GM21367 (cell line): ENCODE measurements around the gene SLC9A8.
"Not testable (repeated sequence)": the region's sequence is repeated elsewhere in the genome, so short reads cannot be mapped to it uniquely, and the experiment has no call there.

ENCODE experiments used
- ATAC-seq: cut with Tn5 transposase; IDR thresholded peaks from one replicate; pipeline ENCODE4 v1.9.1; 2021; ENCODE audit not compliant: unreplicated experiment

SLC9A8 gene, protein sequence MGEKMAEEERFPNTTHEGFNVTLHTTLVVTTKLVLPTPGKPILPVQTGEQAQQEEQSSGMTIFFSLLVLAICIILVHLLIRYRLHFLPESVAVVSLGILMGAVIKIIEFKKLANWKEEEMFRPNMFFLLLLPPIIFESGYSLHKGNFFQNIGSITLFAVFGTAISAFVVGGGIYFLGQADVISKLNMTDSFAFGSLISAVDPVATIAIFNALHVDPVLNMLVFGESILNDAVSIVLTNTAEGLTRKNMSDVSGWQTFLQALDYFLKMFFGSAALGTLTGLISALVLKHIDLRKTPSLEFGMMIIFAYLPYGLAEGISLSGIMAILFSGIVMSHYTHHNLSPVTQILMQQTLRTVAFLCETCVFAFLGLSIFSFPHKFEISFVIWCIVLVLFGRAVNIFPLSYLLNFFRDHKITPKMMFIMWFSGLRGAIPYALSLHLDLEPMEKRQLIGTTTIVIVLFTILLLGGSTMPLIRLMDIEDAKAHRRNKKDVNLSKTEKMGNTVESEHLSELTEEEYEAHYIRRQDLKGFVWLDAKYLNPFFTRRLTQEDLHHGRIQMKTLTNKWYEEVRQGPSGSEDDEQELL

DNA sequence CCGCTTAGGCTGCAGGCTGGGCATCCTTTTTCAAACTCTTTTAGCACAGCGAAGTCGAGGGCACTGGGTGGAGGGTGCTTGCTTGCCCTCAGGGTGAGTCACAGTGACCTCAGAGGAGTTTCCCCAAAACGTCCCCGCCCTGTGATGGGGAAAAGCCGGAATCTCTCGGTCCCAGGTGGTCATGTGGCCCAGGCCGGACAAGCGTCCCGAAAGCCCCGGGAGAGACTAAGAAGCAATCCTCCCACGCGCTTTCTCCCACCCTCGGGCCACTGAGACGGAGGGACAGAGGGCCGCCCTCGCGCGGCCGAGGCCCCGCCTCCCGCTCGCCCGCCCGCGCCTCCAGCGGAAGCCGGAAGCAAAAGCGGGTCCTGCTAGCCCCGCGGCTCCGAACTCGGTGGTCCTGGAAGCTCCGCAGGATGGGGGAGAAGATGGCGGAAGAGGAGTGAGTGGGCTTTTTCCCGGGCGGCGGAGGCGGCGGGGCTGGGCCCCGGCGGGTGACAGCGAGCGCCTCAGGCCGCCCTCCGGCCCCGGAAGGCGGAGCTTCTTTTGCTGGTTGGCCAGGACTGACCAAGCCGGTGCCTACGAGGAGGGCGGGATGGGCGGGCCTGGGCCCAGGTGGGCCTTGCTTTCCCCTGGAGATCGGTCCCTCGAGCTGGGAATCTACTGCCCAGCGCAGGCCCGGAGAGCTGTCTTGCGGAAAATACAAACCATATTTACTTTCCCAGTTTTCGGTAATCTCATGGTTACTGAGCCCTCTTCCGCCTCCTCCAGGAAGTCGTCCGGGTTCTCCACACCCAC lies at the start of gene SLC9A8:
Gene SLC9A8, plus strand, starts transcription at position 322 of the 798 bp plus-strand sequence. Its CDS starts 95 bp downstream, at position 417.
- peak; percentile 63 for ATAC-seq

DNA sequence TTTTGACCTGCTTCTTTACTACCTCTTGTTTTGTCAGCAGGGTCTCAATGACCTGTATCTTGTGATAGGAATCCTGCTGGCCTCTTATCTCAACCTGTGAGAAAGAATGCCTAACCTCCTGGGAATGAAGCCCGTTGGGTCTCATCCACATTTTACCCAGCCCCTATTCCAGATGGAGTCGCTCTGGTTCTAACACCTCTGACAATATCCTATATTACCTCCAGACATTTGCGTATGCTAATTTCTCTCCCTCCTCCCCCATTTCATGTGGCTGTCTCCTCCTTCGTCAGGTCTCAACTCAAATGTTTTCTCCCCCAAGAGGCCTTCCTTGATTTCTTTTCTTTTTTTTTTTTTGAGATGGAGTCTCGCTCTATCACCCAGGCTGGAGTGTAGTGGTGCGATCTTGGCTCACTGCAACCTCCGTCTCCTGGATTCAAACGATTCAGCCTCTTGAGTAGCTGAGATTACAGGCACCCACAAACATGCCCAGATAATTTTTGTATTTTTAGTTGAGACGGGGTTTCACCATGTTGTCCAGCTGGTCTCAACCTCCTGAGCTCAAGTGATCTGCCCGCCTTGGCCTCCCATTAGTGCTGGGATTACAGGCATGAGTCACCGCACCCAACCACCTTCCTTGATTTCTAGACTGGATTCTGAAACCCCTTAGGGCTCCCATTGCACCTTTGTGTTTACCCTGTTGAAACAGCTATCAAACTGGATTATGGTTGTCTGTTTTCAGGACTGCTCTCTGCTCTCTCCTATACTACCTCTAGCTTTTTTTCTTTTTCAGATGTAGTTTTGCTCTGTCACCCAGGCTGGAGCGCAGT lies 49.5 kb upstream of the SLC9A8 start:
- ATAC-seq, result no peak

DNA sequence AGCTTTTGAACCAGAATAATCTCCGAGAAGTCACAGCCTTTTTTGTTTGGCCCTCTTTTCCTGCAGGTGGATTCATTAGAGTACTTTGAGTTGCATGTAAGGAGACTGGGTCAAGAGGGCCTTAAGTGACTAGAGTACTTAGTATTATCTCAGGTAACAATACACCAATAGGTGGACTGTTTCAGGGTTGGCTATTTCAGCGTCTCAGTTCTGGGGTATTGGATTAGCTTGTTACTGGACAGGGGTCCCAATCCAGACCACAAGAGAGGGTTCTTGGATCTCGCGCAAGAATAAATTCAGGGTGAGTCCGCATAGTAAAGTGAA lies 47.3 kb upstream of the SLC9A8 start:
- ATAC-seq, result no peak

GRCh38 chr20:49765846-49766541 lies 46.6 kb upstream of the SLC9A8 start:
- no peak for ATAC-seq

GRCh38 chr20:49766979-49767521 lies 45.6 kb upstream of the SLC9A8 start:
- ATAC-seq, result no peak

- ATAC-seq, result no peak
Observed at GRCh38 chr20:49768204-49769047, 44.2 kb upstream of the SLC9A8 start.

DNA sequence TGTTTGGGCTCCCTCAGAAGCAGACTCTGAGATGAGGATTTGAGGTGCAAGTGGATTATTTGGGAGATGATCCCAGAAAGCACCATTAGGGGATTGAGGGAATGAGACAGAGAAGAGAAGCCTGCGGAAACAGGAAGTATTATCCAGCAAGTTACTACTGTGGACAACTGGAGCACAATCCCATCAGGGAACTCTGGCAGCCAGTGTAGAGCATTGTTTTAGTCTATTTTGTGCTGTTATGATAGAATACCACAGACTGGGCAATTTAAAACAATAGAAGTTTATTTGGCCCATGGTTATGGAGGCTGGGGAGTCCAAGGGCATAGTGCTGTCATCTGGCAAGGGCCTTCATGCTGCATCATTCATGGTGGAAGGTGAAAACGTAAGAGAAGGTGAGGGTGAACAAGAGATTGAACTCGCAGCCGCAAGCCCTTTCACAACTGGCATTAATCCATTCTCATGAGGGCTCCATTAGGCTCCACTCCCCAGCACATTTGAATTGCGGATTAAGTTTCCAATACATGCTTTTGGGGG lies 43.5 kb upstream of the SLC9A8 start:
- no peak for ATAC-seq

DNA sequence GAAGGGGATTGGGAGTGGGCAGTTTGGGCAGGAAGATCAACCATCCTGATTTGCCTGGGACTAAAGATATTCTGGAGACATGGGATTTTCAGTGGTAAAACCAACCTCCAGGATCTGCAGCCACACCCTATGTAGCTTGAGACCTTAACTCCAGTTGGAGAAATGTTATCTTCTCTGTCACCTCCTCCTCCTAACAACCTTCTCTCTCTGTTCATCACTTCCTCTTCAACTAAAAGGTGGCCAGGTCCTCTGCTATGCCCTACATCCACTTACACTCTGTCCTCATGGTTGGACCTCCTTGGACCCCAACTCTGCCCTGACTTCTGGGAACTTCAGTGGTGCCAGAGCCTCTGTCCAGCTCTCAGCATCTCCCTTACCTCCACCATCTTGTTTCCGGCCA lies 42.0 kb upstream of the SLC9A8 start:
- ATAC-seq, result no peak

DNA sequence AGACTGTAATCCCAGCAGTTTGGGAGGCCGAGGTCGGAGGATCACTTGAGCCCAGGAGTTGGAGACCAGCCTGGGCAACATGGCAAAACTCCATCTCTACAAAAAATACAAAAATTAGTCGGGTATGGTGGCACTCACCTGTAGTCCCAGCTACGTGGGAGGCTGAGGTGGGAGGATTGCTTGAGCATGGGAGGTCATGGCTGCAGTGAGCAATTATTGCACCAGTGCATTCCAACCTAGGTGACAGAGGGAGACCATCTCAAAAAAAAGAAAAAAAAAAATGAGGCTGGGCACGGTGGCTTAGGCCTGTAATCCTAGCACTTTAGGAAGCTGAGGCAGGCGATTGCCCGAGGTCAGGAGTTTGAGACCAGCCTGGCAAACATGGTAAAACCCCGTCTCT lies 38.4 kb upstream of the SLC9A8 start:
- not testable (repeated sequence) for ATAC-seq

- ATAC-seq, result no peak
Observed at GRCh38 chr20:49775229-49775693, 37.4 kb upstream of the SLC9A8 start.

GRCh38 chr20:49779972-49780371 lies 32.7 kb upstream of the SLC9A8 start:
- no peak for ATAC-seq

DNA sequence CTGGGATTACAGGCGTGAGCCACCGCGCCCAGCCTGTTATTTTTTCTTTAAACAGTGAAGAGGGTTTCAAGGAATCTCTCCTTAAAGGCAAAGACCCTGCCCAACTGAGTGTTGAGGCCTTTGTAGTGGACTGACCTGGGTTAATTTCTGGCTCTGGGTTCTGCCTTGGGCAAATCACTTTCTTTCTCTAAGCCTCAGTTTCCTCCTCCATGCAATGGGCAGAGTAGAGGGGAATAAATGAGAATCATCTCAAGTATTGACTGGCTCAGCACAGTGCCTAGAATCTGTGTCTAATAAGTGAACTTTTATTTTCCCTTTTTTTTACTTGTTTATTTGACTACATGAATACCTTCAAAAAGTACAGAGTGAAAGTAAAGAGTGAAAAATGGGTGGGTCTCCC lies 31.0 kb upstream of the SLC9A8 start:
- ATAC-seq, result no peak

DNA sequence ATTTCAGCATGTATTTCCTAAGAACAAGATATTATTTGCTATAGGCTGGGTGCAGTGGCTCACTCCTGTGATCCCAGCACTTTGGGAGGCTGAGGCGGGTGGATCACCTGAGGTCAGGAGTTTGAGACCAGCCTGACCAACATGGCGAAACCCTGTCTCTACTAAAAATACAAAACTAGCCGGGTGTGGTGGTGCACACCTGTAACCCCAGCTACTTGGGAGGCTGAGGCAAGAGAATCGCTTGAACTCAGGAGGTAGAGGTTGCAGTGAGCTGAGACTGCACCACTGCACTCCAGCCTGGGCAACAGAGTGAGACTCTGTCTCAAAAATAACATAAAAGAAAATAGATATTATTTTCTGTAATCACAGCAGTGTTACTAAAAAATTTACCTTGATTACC lies 30.2 kb upstream of the SLC9A8 start:
- ATAC-seq, result not testable (repeated sequence)

- not testable (repeated sequence) for ATAC-seq
Observed at GRCh38 chr20:49783021-49783995, 29.3 kb upstream of the SLC9A8 start.

GRCh38 chr20:49784291-49784690 lies 28.3 kb upstream of the SLC9A8 start:
- no peak for ATAC-seq

DNA sequence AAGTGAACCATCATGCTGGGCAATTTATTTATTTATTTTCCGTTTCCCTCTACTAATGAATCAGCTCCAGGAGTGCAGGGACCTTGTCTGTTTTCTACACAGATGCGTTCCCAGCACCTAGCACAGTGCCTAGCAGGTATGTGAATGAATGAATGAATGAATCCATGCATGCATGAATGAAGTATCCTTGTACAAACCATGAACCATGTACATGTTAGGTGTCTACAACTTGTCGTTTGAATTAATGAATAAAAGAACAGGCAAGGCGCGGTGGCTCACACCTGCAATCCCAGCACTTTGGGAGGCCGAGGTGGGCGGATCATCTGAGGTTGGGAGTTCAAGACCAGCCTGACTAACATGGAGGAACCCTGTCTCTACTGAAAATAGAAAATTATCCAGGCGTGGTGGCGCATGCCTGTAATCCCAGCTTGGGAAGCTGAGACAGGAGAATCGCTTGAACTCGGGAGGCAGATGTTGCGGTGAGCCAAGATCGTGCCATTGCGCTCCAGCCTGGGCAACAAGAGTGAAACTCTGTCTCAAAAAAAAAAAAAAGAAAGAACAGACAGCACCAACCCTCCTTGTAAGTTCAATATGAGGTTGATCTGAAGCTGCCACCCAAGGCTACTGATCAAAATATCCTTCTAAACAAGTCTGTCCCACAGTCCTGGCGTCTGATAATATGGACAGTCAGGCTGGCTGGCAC lies 27.3 kb upstream of the SLC9A8 start:
- ATAC-seq, result no peak

DNA sequence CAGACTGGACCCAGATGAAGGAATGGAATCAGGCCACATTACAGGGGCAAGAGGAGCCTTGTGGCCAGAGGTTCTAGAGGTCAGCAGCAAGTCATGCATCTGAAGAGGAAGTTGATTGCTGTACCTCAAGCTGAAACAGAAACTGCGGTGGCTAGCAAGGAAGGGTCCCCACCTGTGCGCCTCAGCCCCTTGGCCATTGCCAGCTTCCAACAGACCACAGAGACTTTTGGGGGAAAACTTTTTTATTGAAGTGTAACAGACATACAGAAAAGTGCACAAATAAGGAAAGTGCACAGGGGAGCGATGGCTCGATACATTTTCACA lies 26.8 kb upstream of the SLC9A8 start:
- ATAC-seq, result peak; percentile 78
